HAP-1 (cell line): ENCODE results near the gene ATXN2.
"Not testable (repeated sequence)": the region's sequence is repeated elsewhere in the genome, so short reads cannot be mapped to it uniquely, and the experiment has no call there.

Experiments
- DNase-seq, 2 experiments: peaks; one replicate each; pipeline ENCODE4 v3.0.0-alpha.2; 2016 to 2020; ENCODE audit warnings: low spot score in 2 of 2
- H3K27me3 ChIP-seq: fragments of 250-450 bp; sonication (Bioruptor Pico); 2 replicates; pipeline ENCODE4 v1.5.1; 2020; ENCODE audit warnings: low read depth, mild to moderate bottlenecking, moderate library complexity
- H3K36me3 ChIP-seq: fragments of 250-450 bp; sonication (Bioruptor Pico); replicated peaks from 2 replicates; pipeline ENCODE4 v1.5.1; 2020; ENCODE audit warnings: mild to moderate bottlenecking
- H3K4me1 ChIP-seq: fragments of 250-450 bp; sonication (Bioruptor Pico); 2 replicates; pipeline ENCODE4 v1.5.1; 2020; ENCODE audit warnings: mild to moderate bottlenecking
- H3K4me3 ChIP-seq: fragments of 250-450 bp; sonication (Bioruptor Pico); 2 replicates; pipeline ENCODE4 v1.5.1; 2020; ENCODE audit warnings: mild to moderate bottlenecking, moderate library complexity
- H3K9me3 ChIP-seq: fragments of 250-450 bp; sonication (Bioruptor Pico); 2 replicates; pipeline ENCODE4 v1.5.1; 2020; ENCODE audit warnings: mild to moderate bottlenecking, moderate library complexity
- in situ Hi-C: fragments of 300-500 bp; cut with MboI; formaldehyde crosslinking; loops from 3 replicates; pipeline ENCODE4 v1.14.3; 2020; ENCODE audit warnings: low sequenced_read_pairs, inconsistent platforms, mixed read lengths

Gene ATXN2

DNA sequence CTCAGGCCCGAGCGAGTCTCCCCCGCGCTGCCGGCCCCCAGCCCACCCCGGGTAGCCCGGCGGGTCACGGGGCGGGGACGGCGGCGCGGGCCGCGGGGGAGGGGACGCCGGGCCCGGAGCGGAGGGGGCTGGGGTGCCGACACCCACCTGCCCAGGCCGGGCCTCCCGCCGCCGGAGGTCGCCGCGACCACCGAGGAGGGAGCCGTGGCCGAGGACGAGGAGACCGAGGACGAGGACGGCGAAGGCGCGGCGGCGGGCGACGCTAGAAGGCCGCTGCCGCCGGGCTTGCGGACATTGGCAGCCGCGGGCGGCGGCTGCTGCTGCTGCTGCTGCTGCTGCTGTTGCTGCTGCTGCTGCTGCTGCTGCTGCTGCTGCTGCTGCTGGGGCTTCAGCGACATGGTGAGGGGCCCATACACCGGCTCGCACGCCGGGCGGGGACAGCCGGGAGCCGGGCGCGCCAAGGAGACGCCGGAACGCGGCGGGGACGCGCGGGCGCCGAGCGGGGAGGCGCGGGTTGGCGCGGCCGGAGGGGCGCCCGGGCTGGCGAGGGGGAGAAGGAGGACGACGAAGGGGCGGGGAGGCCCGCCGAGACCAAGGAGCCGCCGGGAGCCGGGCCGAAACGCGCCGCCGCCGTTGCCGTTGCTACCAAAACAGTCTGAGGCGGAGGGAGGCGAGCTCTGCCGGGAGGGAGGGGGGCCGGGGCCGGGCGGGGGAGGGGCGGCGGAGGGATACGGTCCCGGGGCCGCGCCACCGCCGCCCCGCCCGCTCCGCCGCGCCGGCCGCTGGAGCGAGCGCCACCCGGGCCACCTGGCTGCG is at the start of gene ATXN2:
Gene ATXN2 (minus strand): TSS at position 679 of the 816 bp plus-strand sequence. CDS start 281 bp downstream, at position 398.
- Histone ChIP-seq H3K4me1 (peaks cover 36% of the 10 kb centered on the region), H3K27me3 (no peaks in the 10 kb centered on the region), H3K36me3 (no peaks in the 10 kb centered on the region), H3K9me3 (no peaks in the 10 kb centered on the region), H3K4me3 (peak within 1 kb of the TSS; percentile 81)
- DNase-seq, result peak; percentile 61 to 77
- in situ Hi-C loops, result no loop called here

GRCh38 chr12:111645433-111645832 is 46.3 kb upstream of the ATXN2 start:
- no peak for DNase-seq
- Histone ChIP-seq H3K36me3 (peaks cover 54% of the 10 kb centered on the region), H3K4me1 (no peaks in the 10 kb centered on the region), H3K9me3 (no peaks in the 10 kb centered on the region), H3K27me3 (no peaks in the 10 kb centered on the region), H3K4me3 (no peak overlapping the region)
- in situ Hi-C loops, result no loop called here

- Histone ChIP-seq H3K27me3 (no peaks in the 10 kb centered on the region), H3K4me3 (no peak overlapping the region), H3K36me3 (peaks cover 40% of the 10 kb centered on the region), H3K9me3 (no peaks in the 10 kb centered on the region), H3K4me1 (no peaks in the 10 kb centered on the region)
- in situ Hi-C loops, result no loop called here
- no peak for DNase-seq
Measured at GRCh38 chr12:111643427-111643826, 44.3 kb upstream of the ATXN2 start.

GRCh38 chr12:111642681-111643426 is 43.7 kb upstream of the ATXN2 start:
- in situ Hi-C loops, result no loop called here
- Histone ChIP-seq H3K4me1 (no peaks in the 10 kb centered on the region), H3K4me3 (no peak overlapping the region), H3K27me3 (no peaks in the 10 kb centered on the region), H3K36me3 (peaks cover 40% of the 10 kb centered on the region), H3K9me3 (no peaks in the 10 kb centered on the region)
- no peak for DNase-seq

DNA sequence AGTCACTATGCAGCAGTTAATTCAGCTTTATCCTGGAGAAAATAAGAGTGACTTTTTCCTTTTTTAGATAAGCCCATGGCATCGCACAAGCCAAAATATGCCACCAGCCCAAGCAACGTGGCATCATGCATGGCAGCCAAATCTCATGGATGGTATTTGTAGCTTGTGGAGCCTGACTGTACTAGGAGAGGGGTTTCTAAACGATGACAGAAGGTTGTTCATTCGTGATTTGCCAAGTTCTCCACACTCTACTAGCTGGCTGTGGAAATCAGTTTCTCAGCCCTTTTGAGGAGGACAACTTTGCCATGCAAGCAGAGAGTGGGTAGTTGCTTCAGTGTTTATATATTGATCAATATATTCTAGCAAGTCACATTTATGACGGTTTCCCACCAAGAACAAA is 41.4 kb upstream of the ATXN2 start:
- Histone ChIP-seq H3K36me3 (peaks cover 25% of the 10 kb centered on the region), H3K9me3 (no peaks in the 10 kb centered on the region), H3K4me1 (peaks cover 10% of the 10 kb centered on the region), H3K27me3 (no peaks in the 10 kb centered on the region), H3K4me3 (no peak overlapping the region)
- no peak for DNase-seq
- in situ Hi-C loops, result no loop called here

DNA sequence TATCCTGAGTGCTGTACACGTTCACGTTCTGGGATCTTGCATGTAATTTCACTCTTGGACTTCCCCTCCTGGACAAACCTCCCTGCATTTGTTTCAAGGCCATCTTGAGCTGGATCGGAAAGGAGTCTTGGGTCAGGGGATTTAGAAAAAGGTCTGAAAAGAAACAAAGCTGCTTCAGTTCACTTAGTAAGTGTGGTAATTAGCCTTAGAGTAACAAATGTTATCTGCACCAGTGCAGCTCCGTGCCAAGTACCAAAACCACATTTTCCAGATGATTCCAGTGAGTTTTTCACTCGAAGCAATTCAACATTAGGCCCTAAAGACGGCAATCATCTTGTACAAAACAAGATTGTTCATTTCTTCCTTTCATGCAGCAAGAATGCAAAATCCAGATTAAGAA is 39.4 kb upstream of the ATXN2 start:
- in situ Hi-C loops, result no loop called here

DNA sequence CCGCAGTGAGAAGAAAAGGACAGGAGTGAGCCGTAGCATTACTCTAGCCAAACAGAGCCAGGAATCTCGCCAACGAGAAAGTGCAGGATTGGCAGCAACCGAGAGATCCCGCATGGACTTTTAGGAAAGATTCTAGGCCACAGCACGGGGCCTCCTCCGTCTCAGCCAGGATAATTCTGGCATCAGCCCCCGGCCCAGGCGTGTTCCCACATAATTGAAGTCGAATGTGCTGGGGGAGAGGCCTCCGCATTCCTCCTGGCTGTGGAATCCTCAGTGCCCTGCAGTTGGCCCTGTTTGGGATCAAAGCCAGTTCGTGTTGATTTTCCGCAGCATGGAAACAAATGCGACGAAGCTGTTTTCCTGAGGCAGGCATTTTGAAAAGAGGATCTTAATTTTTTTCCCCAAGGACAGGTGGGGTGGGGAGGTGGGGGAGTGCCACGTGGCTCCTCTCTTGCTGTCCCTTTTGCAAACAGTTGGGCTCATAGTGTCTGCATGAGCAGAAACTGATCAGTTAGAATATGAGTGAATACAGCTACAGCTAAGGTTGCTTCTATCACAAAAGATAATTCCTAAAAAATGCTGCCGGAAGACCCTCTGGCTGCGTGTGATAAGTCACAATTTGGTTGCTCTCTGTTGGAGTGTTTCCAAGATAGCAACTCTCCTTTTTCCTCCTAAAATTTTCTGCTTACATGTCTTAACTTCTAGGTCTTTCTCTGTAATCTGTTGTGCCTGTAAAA is 37.3 kb upstream of the ATXN2 start:
- H3K4me1 ChIP-seq, result peaks cover 10% of the 10 kb centered on the region
- in situ Hi-C loops, result no loop called here
- no peak overlapping the region for H3K4me3 ChIP-seq
- no peaks in the 10 kb centered on the region for H3K9me3 ChIP-seq
- DNase-seq, result peak in 1 of 2 experiments; percentile 35
- peaks cover 2% of the 10 kb centered on the region; the same call in 1 of the 2 replicates for H3K36me3 ChIP-seq
- no peaks in the 10 kb centered on the region for H3K27me3 ChIP-seq

More for the DNA sequence above, 39.4 kb upstream of the ATXN2 start:
- Histone ChIP-seq H3K4me3 (no peak overlapping the region), H3K36me3 (peaks cover 12% of the 10 kb centered on the region), H3K4me1 (peaks cover 10% of the 10 kb centered on the region), H3K9me3 (no peaks in the 10 kb centered on the region), H3K27me3 (no peaks in the 10 kb centered on the region)
- DNase-seq, result no peak

DNA sequence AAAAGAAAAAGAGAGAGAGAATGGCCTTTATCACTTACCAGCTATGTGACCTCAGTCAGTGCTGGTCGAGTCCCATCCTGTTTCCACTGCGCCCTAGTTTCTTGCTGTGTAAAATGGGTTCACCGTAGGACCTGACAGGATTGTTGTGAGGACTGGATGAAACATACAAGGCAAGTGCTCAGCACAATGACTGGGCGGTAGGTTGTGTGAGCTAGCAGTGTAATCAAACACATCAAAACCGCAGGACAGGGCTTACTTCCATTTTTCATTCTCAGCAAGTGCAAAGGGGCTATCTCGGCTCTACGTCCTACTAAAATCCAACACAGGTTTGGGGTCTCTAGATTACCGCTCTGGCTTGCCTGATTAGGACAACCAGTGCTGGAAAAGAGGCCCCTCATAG is 36.4 kb upstream of the ATXN2 start:
- in situ Hi-C loops, result no loop called here
- Histone ChIP-seq H3K36me3 (no peaks in the 10 kb centered on the region; the same call in 1 of the 2 replicates), H3K4me3 (no peak overlapping the region), H3K27me3 (no peaks in the 10 kb centered on the region), H3K9me3 (no peaks in the 10 kb centered on the region), H3K4me1 (peaks cover 10% of the 10 kb centered on the region)
- DNase-seq, result no peak

DNA sequence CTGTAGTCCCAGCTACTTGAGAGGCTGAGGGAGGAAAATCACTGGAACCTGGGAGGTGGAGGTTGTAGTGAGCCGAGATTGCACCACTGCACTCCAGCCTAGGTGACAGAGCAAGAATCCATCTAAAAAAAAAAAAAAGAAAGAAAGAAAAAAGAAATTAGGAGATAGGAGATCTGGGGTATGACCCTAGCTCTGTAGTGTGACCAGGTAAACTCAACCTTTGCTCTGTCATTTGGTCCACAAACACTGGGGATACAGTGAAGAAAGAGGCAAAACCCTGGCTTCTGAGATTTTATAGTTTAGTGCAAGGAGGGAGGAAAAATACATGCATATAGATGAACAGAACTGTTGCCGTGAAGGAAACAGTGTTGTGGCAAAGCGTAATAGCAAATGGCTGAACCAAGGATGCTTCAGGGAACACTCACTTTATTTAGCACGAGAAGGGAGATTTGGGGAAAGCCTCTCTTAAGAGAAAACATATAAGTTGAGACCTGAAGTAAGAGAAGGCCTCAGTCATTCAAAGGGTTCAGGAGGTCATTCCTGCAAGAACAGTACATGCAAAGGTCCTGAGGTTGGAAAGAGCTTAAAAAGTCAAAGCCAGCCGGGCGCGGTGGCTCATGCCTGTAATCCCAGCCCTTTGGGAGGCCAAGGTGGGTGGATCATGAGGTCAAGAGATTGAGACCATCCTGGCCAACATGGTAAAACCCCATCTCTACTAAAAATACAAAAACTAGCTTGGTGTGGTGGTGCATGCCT is 29.6 kb upstream of the ATXN2 start:
- no peak for DNase-seq
- no peaks in the 10 kb centered on the region for H3K36me3 ChIP-seq
- H3K4me1 ChIP-seq, result no peaks in the 10 kb centered on the region
- H3K4me3 ChIP-seq, result no peak overlapping the region
- no peaks in the 10 kb centered on the region for H3K27me3 ChIP-seq
- no peaks in the 10 kb centered on the region for H3K9me3 ChIP-seq
- in situ Hi-C loops, result no loop called here

GRCh38 chr12:111626230-111626629 is 27.1 kb upstream of the ATXN2 start:
- Histone ChIP-seq H3K27me3 (no peaks in the 10 kb centered on the region), H3K9me3 (no peaks in the 10 kb centered on the region), H3K36me3 (no peaks in the 10 kb centered on the region), H3K4me3 (no peak overlapping the region), H3K4me1 (no peaks in the 10 kb centered on the region)
- in situ Hi-C loops, result no loop called here
- DNase-seq, result no peak

- no peaks in the 10 kb centered on the region for H3K4me1 ChIP-seq
- H3K36me3 ChIP-seq, result no peaks in the 10 kb centered on the region
- no peak overlapping the region for H3K4me3 ChIP-seq
- in situ Hi-C loops, result no loop called here
- no peaks in the 10 kb centered on the region for H3K9me3 ChIP-seq
- no peaks in the 10 kb centered on the region for H3K27me3 ChIP-seq
- DNase-seq, result no peak
Measured at GRCh38 chr12:111624540-111624939, 25.4 kb upstream of the ATXN2 start.

DNA sequence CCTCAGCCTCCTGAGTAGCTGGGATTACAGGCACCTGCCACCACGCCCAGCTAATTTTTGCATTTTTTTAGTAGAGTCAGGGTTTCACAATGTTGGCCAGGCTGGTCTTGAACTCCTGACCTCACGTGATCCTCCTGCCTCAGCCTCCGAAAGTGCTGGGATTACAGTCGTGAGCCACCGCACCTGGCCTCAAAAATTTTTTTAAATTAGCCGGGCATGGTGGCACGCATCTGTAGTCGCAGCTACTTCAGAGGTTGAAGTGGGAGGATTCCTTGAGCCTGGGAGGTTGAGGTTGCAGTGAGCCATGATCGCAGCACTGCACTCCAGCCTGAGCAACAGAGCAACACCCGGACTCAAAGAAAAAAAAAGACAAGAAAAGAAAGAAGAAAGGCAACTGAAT is 18.7 kb upstream of the ATXN2 start:
- H3K36me3 ChIP-seq, H3K9me3 ChIP-seq, DNase-seq, H3K4me3 ChIP-seq, H3K4me1 ChIP-seq, H3K27me3 ChIP-seq, in situ Hi-C loops: not testable (repeated sequence)

DNA sequence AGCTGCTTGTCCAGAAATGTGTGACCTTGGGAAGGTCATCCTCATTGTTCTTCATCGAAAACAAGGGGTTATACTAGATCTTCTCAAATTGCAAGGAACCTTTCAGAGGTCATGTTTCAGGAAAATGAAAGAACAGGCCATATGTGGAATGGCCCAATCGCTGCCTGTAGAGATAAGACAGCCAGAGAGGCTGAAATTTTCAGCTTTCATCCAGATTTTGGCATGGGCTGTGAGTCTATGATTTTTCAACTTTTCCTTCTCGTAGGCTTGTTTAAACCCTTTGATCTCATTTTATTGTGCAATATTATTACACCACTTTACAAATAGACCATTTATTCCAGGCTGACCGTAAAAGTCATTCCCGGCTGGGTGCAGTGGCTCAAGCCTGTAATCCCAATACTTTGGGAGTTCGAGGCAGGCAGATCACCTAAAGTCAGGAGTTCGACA is 17.1 kb upstream of the ATXN2 start:
- Histone ChIP-seq H3K36me3 (no peaks in the 10 kb centered on the region), H3K4me1 (no peaks in the 10 kb centered on the region), H3K4me3 (no peak overlapping the region), H3K9me3 (no peaks in the 10 kb centered on the region; the same call in 1 of the 2 replicates), H3K27me3 (no peaks in the 10 kb centered on the region)
- in situ Hi-C loops, result no loop called here
- no peak for DNase-seq
